HG03135 (cell line): ENCODE data around the gene THEM5.

Experiments
- ATAC-seq: cut with Tn5 transposase; IDR thresholded peaks from one replicate; pipeline ENCODE4 v1.9.1; 2021; ENCODE audit warnings: mild to moderate bottlenecking, moderate library complexity; ENCODE audit not compliant: unreplicated experiment

THEM5 gene

GRCh38 chr1:151822404-151822803, 31.1 kb downstream of the THEM5 start:
- no peak for ATAC-seq

- ATAC-seq: no peak
Observed at GRCh38 chr1:151820940-151821339, 32.6 kb downstream of the THEM5 start.

- ATAC-seq: no peak
Observed at GRCh38 chr1:151819976-151820623, 33.4 kb downstream of the THEM5 start.

- no peak for ATAC-seq
Observed at GRCh38 chr1:151819227-151819835, 34.2 kb downstream of the THEM5 start.

- ATAC-seq: no peak
Observed at GRCh38 chr1:151817353-151817730, 36.2 kb downstream of the THEM5 start.

- ATAC-seq: no peak
Observed at GRCh38 chr1:151816548-151817352, 36.8 kb downstream of the THEM5 start.

GRCh38 chr1:151815716-151816327, 37.7 kb downstream of the THEM5 start:
- ATAC-seq: no peak

GRCh38 chr1:151814971-151815545, 38.5 kb downstream of the THEM5 start:
- ATAC-seq: no peak

GRCh38 chr1:151814426-151814825, 39.1 kb downstream of the THEM5 start:
- no peak for ATAC-seq

GRCh38 chr1:151813271-151813977, 40.1 kb downstream of the THEM5 start:
- ATAC-seq: no peak

GRCh38 chr1:151811181-151811580, 42.3 kb downstream of the THEM5 start:
- ATAC-seq: no peak

- no peak for ATAC-seq
Observed at GRCh38 chr1:151809985-151810556, 43.4 kb downstream of the THEM5 start.

GRCh38 chr1:151809290-151809984, 44.1 kb downstream of the THEM5 start:
- no peak for ATAC-seq

GRCh38 chr1:151807766-151808165, 45.7 kb downstream of the THEM5 start:
- no peak for ATAC-seq

- no peak for ATAC-seq
Observed at GRCh38 chr1:151807131-151807530, 46.4 kb downstream of the THEM5 start.

- ATAC-seq: no peak
Observed at GRCh38 chr1:151806170-151806569, 47.3 kb downstream of the THEM5 start.

- ATAC-seq: no peak
Observed at GRCh38 chr1:151805066-151805820, 48.3 kb downstream of the THEM5 start, which contains the start of gene LINGO4. Gene LINGO4 (minus strand): TSS chr1:151805419. CDS start chr1:151802704, 2,715 bp downstream.

GRCh38 chr1:151803915-151804314, 49.6 kb downstream of the THEM5 start:
- ATAC-seq: no peak

GRCh38 chr1:151803164-151803563, 50.3 kb downstream of the THEM5 start:
- ATAC-seq: no peak
